HFFc6 (cell line): ENCODE data around the gene KREMEN2. TPM values are rescaled to one million over a fixed set of nuclear protein-coding genes. Genes with fewer than 3 reads are reported as not detected.
"Not testable (repeated sequence)": the region's sequence is repeated elsewhere in the genome, so short reads cannot be mapped to it uniquely, and the experiment has no call there.

Experiments
- DNase-seq: peaks from one replicate; pipeline ENCODE4 v3.0.0-alpha.2; 2018
- H3K27ac Mint-ChIP-seq: 2 replicates; pipeline ENCODE4 v1.8.0; 2020; ENCODE audit warnings: mild to moderate bottlenecking, mixed read lengths
- H3K27me3 Mint-ChIP-seq: 2 replicates; pipeline ENCODE4 v1.8.0; 2021; ENCODE audit warnings: mild to moderate bottlenecking, moderate library complexity, mixed read lengths; ENCODE audit not compliant: insufficient read depth
- H3K36me3 Mint-ChIP-seq: 2 replicates; pipeline ENCODE4 v1.8.0; 2021; ENCODE audit warnings: low read depth, mixed read lengths
- H3K4me1 Mint-ChIP-seq: 2 replicates; pipeline ENCODE4 v1.8.0; 2020; ENCODE audit warnings: low read depth, mixed read lengths
- H3K4me3 Mint-ChIP-seq: 2 replicates; pipeline ENCODE4 v1.8.0; 2020; ENCODE audit warnings: mild to moderate bottlenecking, moderate library complexity, mixed read lengths
- H3K9me3 Mint-ChIP-seq: 2 replicates; pipeline ENCODE4 v1.8.0; 2020; ENCODE audit warnings: mild to moderate bottlenecking, mixed read lengths
- total RNA-seq, 6 experiments: library from RNA; stranded (reverse); fragmentation: NEBNext Ultra II Directional; extraction: Animal tissue kit (Norgen Biotek cat#: 25700); gene quantifications; 2 replicates in 1 of 6; 3 replicates in 5 of 6; pipeline ENCODE4 v1.2.3, GENCODE V29; 2021
- TF ChIP-seq, protein P1 (sequence below): fragments of 200-600 bp; sonication (generic); IDR thresholded peaks from 2 replicates; pipeline ENCODE4 v1.5.0; 2021; ENCODE audit warnings: antibody characterized with exemption, mild to moderate bottlenecking

The KREMEN2 gene
- total RNA-seq, 6 experiments from 2014 or later: not detected

DNA sequence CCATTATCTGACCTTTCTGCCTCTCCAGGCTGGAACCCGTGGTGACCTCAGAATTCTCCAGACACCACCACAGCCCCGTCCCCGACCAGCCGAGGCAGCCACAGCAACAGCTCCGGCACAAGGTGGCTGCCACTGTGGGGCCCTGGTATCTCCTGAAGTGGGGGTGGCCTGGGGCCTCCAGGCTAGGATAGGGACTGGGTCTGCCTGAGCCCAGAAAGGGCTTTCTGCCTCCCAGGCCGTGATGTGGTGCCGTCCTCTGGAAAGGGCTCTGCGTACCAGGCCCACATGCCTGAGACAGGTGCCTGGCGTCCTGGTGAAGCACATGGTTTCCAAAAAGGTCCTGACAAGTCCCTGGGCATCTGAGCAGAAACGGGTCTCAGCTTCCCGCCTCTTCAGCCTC is 35.3 kb upstream of the KREMEN2 start:
- no peaks in the 10 kb centered on the region for H3K36me3 Mint-ChIP-seq
- TF ChIP-seq, protein P1, sequence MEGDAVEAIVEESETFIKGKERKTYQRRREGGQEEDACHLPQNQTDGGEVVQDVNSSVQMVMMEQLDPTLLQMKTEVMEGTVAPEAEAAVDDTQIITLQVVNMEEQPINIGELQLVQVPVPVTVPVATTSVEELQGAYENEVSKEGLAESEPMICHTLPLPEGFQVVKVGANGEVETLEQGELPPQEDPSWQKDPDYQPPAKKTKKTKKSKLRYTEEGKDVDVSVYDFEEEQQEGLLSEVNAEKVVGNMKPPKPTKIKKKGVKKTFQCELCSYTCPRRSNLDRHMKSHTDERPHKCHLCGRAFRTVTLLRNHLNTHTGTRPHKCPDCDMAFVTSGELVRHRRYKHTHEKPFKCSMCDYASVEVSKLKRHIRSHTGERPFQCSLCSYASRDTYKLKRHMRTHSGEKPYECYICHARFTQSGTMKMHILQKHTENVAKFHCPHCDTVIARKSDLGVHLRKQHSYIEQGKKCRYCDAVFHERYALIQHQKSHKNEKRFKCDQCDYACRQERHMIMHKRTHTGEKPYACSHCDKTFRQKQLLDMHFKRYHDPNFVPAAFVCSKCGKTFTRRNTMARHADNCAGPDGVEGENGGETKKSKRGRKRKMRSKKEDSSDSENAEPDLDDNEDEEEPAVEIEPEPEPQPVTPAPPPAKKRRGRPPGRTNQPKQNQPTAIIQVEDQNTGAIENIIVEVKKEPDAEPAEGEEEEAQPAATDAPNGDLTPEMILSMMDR: no peak
- peaks cover 3% of the 10 kb centered on the region; the same call in 1 of the 2 replicates for H3K27me3 Mint-ChIP-seq
- no peak for DNase-seq
- no peak overlapping the region for H3K4me3 Mint-ChIP-seq
- H3K4me1 Mint-ChIP-seq: peaks cover 18% of the 10 kb centered on the region
- H3K9me3 Mint-ChIP-seq: no peaks in the 10 kb centered on the region
- H3K27ac Mint-ChIP-seq: no peak overlapping the region

DNA sequence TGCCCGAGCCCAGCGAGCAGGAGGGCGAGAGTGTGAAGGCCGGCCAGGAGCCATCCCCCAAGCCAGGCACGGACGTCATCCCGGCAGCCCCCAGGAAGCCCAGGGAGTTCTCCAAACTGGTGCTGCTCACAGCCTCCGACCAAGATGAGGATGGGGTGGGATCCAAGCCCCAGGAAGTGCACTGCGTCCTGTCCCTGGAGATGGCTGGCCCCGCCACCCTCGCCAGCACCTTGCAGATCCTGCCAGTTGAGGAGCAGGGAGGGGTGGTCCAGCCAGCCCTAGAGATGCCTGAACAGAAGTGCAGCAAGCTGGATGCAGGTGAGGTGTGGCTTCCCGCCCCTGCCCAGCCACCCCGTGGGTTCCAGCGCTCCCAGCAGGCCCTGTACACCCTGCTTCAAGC is 34.4 kb upstream of the KREMEN2 start:
- TF ChIP-seq, protein P1: no peak
- Mint-ChIP-seq H3K27me3 (peaks cover 3% of the 10 kb centered on the region; the same call in 1 of the 2 replicates), H3K9me3 (no peaks in the 10 kb centered on the region), H3K27ac (no peak overlapping the region), H3K4me1 (peaks cover 18% of the 10 kb centered on the region), H3K4me3 (no peak overlapping the region), H3K36me3 (no peaks in the 10 kb centered on the region)
- no peak for DNase-seq

DNA sequence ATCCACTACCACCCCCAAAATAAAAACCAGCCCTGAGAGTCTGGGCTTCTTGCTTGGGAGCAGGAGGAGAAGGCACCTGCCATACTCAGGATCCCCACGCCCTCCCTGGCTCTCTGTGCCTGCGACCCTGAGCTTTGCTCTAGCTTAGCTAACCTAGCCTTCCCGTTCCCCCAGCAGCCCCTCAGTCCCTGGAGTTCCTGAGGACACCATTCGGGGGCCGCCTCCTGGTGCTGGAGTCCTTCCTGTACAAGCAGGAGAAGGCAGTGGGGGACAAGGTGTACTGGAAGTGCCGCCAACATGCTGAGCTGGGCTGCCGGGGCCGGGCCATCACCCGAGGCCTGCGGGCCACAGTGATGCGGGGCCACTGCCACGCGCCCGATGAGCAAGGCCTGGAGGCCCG is 33.8 kb upstream of the KREMEN2 start:
- TF ChIP-seq, protein P1: no peak
- H3K4me1 Mint-ChIP-seq: peaks cover 18% of the 10 kb centered on the region
- H3K36me3 Mint-ChIP-seq: no peaks in the 10 kb centered on the region
- H3K27ac Mint-ChIP-seq: no peak overlapping the region
- H3K27me3 Mint-ChIP-seq: peaks cover 3% of the 10 kb centered on the region; the same call in 1 of the 2 replicates
- no peaks in the 10 kb centered on the region for H3K9me3 Mint-ChIP-seq
- no peak for DNase-seq
- H3K4me3 Mint-ChIP-seq: no peak overlapping the region

DNA sequence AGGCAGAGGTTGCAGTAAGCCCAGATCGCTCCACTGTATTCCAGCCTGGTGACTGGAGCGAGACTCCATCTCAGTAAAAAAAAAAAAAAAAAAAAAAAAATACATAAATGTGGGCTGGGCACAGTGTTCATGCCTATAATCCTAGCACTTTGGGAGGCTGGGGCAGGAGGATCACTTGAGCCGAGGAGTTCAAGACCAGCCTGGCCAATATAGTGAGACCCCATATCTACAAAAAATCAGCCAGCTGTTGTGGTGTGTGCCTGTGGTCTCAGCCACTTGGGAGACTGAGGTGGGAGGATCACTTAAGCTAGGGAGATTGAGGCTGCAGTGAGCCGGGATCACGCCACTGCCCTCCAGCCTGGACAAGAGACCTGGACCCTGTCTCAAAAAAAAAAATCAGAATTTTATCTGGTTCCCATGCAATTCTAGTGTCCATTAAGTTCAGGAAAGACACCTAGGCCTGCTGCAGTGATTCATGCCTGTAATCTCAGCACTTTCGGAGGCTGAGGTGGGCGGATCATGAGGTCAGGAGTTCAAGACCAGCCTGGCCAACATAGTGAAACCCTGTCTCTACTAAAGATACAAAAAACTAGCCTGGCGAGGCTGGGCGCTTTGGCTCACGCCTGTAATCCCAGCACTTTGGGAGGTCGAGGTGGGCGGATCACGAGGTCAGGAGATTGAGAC is 32.7 kb upstream of the KREMEN2 start:
- not testable (repeated sequence) for H3K36me3 Mint-ChIP-seq, DNase-seq

DNA sequence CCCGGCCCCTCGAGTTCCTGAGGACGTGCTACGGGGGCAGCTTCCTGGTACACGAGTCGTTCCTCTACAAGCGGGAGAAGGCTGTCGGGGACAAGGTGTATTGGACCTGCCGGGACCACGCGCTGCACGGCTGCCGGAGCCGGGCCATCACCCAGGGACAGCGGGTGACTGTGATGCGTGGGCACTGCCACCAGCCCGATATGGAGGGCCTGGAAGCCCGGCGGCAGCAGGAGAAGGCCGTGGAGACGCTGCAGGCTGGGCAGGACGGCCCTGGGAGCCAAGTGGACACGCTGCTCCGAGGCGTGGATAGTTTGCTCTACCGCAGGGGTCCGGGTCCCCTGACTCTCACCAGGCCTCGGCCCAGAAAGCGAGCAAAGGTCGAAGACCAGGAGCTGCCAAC is 30.9 kb upstream of the KREMEN2 start:
- Mint-ChIP-seq H3K4me1 (no peaks in the 10 kb centered on the region), H3K27ac (no peak overlapping the region), H3K9me3 (no peaks in the 10 kb centered on the region), H3K27me3 (no peaks in the 10 kb centered on the region; the same call in 1 of the 2 replicates), H3K4me3 (no peak overlapping the region), H3K36me3 (no peaks in the 10 kb centered on the region)
- DNase-seq: no peak
- TF ChIP-seq, protein P1: no peak

More for the DNA sequence above, 32.7 kb upstream of the KREMEN2 start:
- not testable (repeated sequence) for H3K4me3 Mint-ChIP-seq, H3K27me3 Mint-ChIP-seq, H3K9me3 Mint-ChIP-seq, H3K27ac Mint-ChIP-seq
- H3K4me1 Mint-ChIP-seq: peaks cover 13% of the 10 kb centered on the region

DNA sequence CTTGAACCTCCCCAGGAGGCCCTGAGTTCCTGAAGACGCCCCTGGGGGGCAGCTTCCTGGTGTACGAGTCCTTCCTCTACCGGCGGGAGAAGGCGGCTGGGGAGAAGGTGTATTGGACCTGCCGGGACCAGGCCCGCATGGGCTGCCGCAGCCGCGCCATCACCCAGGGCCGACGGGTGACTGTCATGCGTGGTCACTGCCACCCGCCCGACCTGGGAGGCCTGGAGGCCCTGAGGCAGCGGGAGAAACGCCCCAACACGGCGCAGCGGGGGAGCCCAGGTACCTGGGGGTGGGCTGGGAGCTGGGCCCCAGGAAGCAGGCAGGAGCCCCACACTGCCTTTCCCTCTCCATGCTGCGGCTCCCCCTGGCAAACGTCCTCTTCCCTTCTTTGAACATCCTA is 30.4 kb upstream of the KREMEN2 start:
- no peaks in the 10 kb centered on the region for H3K36me3 Mint-ChIP-seq
- DNase-seq: no peak
- TF ChIP-seq, protein P1: no peak
- no peaks in the 10 kb centered on the region for H3K4me1 Mint-ChIP-seq
- no peaks in the 10 kb centered on the region; the same call in 1 of the 2 replicates for H3K27me3 Mint-ChIP-seq
- no peak overlapping the region for H3K4me3 Mint-ChIP-seq
- H3K9me3 Mint-ChIP-seq: no peaks in the 10 kb centered on the region
- H3K27ac Mint-ChIP-seq: no peak overlapping the region
